ENCODE measurements around the gene LRIG1. TPM values are rescaled to one million over a fixed set of nuclear protein-coding genes. Genes with fewer than 3 reads are reported as not detected.

LRIG1 gene
- total RNA-seq, 1 experiment from 2014 or later, result 2.2 TPM

DNA sequence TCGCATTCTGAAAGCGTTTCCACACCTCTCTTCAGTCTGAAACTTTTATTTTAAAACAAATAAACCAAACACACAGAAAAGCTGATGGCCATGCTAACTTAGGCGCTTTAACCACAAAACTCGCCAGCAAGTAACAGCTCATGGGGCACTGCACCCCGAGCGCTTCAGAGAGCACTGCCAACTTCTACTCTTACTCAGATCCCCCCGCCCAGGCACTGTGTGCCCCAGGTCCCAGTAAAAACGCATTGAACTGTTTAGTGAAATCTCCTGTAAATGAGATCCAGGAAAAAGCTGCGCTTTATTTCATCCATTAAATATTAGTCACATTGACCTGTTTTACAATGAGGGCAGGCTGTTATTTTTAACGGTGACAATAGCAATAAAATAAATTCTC, 99.7 kb downstream of the LRIG1 start:
- Histone ChIP-seq H3K9ac (ENCODE audit: low read length) (no peak overlapping the region), H2AFZ (ENCODE audit: low read length) (no peak overlapping the region), H3K4me3 (ENCODE audit: low read length) (no peak overlapping the region), H3K9me2 (replicated peaks; ENCODE audit: low read length) (no peaks in the 10 kb centered on the region), H3K79me2 (ENCODE audit: low read length) (no peaks in the 10 kb centered on the region), H3K27ac (ENCODE audit: low read length) (no peak overlapping the region), H3K4me2 (ENCODE audit: low read length) (no peak overlapping the region), H3K4me1 (ENCODE audit: insufficient read depth, low read length) (no peaks in the 10 kb centered on the region), H3K36me3 (ENCODE audit: low read depth, low read length) (no peaks in the 10 kb centered on the region), H3K27me3 (ENCODE audit: low read length) (no peaks in the 10 kb centered on the region), H3F3A (ENCODE audit: low read length, unreplicated experiment) (no peaks in the 10 kb centered on the region), H3K9me3 (ENCODE audit: low read length) (no peaks in the 10 kb centered on the region), H4K20me1 (ENCODE audit: low read length) (no peaks in the 10 kb centered on the region)
- ChIA-PET CTCF (no interaction called here), POLR2A (ENCODE audit: unreplicated experiment) (no interaction called here)
- no peak for TF ChIP-seq EZH2 (IDR thresholded peaks at IDR 0.05; ENCODE audit: low read length, unreplicated experiment)
- no peak for TF ChIP-seq CTCF (conservative IDR thresholded peaks at IDR 0.05; ENCODE audit: low read depth, low read length)
- no peak for TF ChIP-seq EZH2phosphoT487 (IDR thresholded peaks at IDR 0.05; ENCODE audit: borderline replicate concordance, low read length)
- DNase-seq, result no peak
- intact Hi-C loops (cut with micrococcal nuclease), result no loop called here
- no TSS peak for BruUV-seq (replicated peaks)
- no peak for ATAC-seq

GRCh38 chr3:66400411-66401156, 100.2 kb downstream of the LRIG1 start:
- Histone ChIP-seq H3K36me3 (ENCODE audit: low read depth, low read length) (no peaks in the 10 kb centered on the region), H3K4me1 (ENCODE audit: insufficient read depth, low read length) (no peaks in the 10 kb centered on the region), H2AFZ (ENCODE audit: low read length) (no peak overlapping the region), H3K9me3 (ENCODE audit: low read length) (no peaks in the 10 kb centered on the region), H3K79me2 (ENCODE audit: low read length) (no peaks in the 10 kb centered on the region), H3K27ac (ENCODE audit: low read length) (no peak overlapping the region), H3K4me3 (ENCODE audit: low read length) (no peak overlapping the region), H3F3A (ENCODE audit: low read length, unreplicated experiment) (no peaks in the 10 kb centered on the region), H3K27me3 (ENCODE audit: low read length) (no peaks in the 10 kb centered on the region), H3K9ac (ENCODE audit: low read length) (no peak overlapping the region), H3K4me2 (ENCODE audit: low read length) (no peak overlapping the region), H3K9me2 (replicated peaks; ENCODE audit: low read length) (no peaks in the 10 kb centered on the region), H4K20me1 (ENCODE audit: low read length) (no peaks in the 10 kb centered on the region)
- ChIA-PET POLR2A (ENCODE audit: unreplicated experiment) (no interaction called here), CTCF (no interaction called here)
- no peak for DNase-seq
- no TSS peak for BruUV-seq (replicated peaks)
- ATAC-seq, result no peak
- intact Hi-C loops (cut with micrococcal nuclease), result no loop called here
- no peak for TF ChIP-seq CTCF (conservative IDR thresholded peaks at IDR 0.05; ENCODE audit: low read depth, low read length)
- no peak for TF ChIP-seq EZH2phosphoT487 (IDR thresholded peaks at IDR 0.05; ENCODE audit: borderline replicate concordance, low read length)
- TF ChIP-seq EZH2 (IDR thresholded peaks at IDR 0.05; ENCODE audit: low read length, unreplicated experiment), result no peak

- no peak for TF ChIP-seq CTCF (conservative IDR thresholded peaks at IDR 0.05; ENCODE audit: low read depth, low read length)
- no peak for TF ChIP-seq EZH2 (IDR thresholded peaks at IDR 0.05; ENCODE audit: low read length, unreplicated experiment)
- no peak for TF ChIP-seq EZH2phosphoT487 (IDR thresholded peaks at IDR 0.05; ENCODE audit: borderline replicate concordance, low read length)
- ChIA-PET POLR2A (ENCODE audit: unreplicated experiment) (no interaction called here), CTCF (no interaction called here)
- no peaks in the 10 kb centered on the region for H3K9me2 ChIP-seq (replicated peaks; ENCODE audit: low read length)
- no peak overlapping the region for H3K9ac ChIP-seq (ENCODE audit: low read length)
- no peaks in the 10 kb centered on the region for H3K4me1 ChIP-seq (ENCODE audit: insufficient read depth, low read length)
- H3F3A ChIP-seq (ENCODE audit: low read length, unreplicated experiment), result no peaks in the 10 kb centered on the region
- no peak overlapping the region for H3K4me3 ChIP-seq (ENCODE audit: low read length)
- no TSS peak for BruUV-seq (replicated peaks)
- no peaks in the 10 kb centered on the region for H3K9me3 ChIP-seq (ENCODE audit: low read length)
- no peak overlapping the region for H3K27ac ChIP-seq (ENCODE audit: low read length)
- no peak overlapping the region for H3K4me2 ChIP-seq (ENCODE audit: low read length)
- H3K36me3 ChIP-seq (ENCODE audit: low read depth, low read length), result no peaks in the 10 kb centered on the region
- no peaks in the 10 kb centered on the region for H3K27me3 ChIP-seq (ENCODE audit: low read length)
- intact Hi-C loops (cut with micrococcal nuclease), result no loop called here
- H4K20me1 ChIP-seq (ENCODE audit: low read length), result no peaks in the 10 kb centered on the region
- no peak overlapping the region for H2AFZ ChIP-seq (ENCODE audit: low read length)
- no peak for ATAC-seq
- no peak for DNase-seq
- no peaks in the 10 kb centered on the region for H3K79me2 ChIP-seq (ENCODE audit: low read length)
These were observed 101.1 kb downstream of the LRIG1 start for GRCh38 chr3:66399529-66400232.

Measured in PC-3 (cell line).